Measurements from ENCODE around the gene ANKRD29. TPM values are rescaled to one million over a fixed set of nuclear protein-coding genes. Genes with fewer than 3 reads are reported as not detected.

The ANKRD29 gene
- total and polyA plus RNA-seq, 9 of the 15 experiments (the other 6 are each of a cell fraction or from before 2014, with no cell fraction given) = 0.36 TPM; not detected in 8

DNA sequence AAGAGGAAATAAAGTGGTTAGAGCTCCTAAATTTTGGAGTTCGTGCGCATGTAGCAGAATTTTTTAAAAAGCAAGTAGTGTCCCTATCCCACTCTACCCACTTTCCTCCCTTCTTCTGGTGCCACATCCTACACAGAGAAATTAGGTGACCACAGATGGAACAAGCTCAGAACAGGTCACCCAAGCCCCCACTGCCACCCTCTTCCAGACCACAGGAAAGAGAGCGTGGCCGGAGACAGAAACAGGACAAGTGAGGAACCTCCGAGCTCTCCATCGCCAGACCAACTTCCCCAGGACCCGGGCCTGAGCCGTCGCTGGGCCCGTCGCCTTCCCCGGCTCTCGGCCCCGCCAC lies 76.8 kb downstream of the ANKRD29 start (continued):
- TF ChIP-seq REST (IDR thresholded peaks at IDR 0.05; ENCODE audit: borderline replicate concordance) (no peak), REST (CRISPR knock-in tag; IDR thresholded peaks at IDR 0.05; ENCODE audit: low read depth) (0 out of 2 replicates have a peak, but pooled peaks have one; percentile 32), ZFPM2 (CRISPR knock-in tag; IDR thresholded peaks at IDR 0.05) (no peak), MEF2D (tag; conservative IDR thresholded peaks at IDR 0.05; ENCODE audit: low read depth) (no peak), SREBF1 (IDR thresholded peaks at IDR 0.05; ENCODE audit: borderline replicate concordance, low read depth, low read length) (no peak), MTF1 (CRISPR knock-in tag; IDR thresholded peaks at IDR 0.05; ENCODE audit: borderline replicate concordance) (0 out of 2 replicates have a peak, but pooled peaks have one; percentile 27), L3MBTL2 (IDR thresholded peaks at IDR 0.05) (no peak), TEAD1 (CRISPR knock-in tag; IDR thresholded peaks at IDR 0.05) (no peak), PHF8 (IDR thresholded peaks at IDR 0.05; ENCODE audit: borderline replicate concordance, low read length) (no peak), RAD51 (IDR thresholded peaks at IDR 0.05; ENCODE audit: borderline replicate concordance, low read depth) (no peak)
- TF ChIP-seq, protein P1, sequence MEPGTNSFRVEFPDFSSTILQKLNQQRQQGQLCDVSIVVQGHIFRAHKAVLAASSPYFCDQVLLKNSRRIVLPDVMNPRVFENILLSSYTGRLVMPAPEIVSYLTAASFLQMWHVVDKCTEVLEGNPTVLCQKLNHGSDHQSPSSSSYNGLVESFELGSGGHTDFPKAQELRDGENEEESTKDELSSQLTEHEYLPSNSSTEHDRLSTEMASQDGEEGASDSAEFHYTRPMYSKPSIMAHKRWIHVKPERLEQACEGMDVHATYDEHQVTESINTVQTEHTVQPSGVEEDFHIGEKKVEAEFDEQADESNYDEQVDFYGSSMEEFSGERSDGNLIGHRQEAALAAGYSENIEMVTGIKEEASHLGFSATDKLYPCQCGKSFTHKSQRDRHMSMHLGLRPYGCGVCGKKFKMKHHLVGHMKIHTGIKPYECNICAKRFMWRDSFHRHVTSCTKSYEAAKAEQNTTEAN (CRISPR knock-in tag; IDR thresholded peaks at IDR 0.05) = no peak
- TF ChIP-seq, protein P2, sequence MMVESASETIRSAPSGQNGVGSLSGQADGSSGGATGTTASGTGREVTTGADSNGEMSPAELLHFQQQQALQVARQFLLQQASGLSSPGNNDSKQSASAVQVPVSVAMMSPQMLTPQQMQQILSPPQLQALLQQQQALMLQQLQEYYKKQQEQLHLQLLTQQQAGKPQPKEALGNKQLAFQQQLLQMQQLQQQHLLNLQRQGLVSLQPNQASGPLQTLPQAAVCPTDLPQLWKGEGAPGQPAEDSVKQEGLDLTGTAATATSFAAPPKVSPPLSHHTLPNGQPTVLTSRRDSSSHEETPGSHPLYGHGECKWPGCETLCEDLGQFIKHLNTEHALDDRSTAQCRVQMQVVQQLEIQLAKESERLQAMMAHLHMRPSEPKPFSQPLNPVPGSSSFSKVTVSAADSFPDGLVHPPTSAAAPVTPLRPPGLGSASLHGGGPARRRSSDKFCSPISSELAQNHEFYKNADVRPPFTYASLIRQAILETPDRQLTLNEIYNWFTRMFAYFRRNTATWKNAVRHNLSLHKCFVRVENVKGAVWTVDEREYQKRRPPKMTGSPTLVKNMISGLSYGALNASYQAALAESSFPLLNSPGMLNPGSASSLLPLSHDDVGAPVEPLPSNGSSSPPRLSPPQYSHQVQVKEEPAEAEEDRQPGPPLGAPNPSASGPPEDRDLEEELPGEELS (CRISPR knock-in tag; IDR thresholded peaks at IDR 0.05; ENCODE audit: borderline replicate concordance) = 0 out of 2 replicates have a peak, but pooled peaks have one; percentile 50
- TF ChIP-seq, protein P3, sequence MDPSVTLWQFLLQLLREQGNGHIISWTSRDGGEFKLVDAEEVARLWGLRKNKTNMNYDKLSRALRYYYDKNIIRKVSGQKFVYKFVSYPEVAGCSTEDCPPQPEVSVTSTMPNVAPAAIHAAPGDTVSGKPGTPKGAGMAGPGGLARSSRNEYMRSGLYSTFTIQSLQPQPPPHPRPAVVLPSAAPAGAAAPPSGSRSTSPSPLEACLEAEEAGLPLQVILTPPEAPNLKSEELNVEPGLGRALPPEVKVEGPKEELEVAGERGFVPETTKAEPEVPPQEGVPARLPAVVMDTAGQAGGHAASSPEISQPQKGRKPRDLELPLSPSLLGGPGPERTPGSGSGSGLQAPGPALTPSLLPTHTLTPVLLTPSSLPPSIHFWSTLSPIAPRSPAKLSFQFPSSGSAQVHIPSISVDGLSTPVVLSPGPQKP (CRISPR knock-in tag; IDR thresholded peaks at IDR 0.05) = 0 out of 2 replicates have a peak, but pooled peaks have one; percentile 40
